ENCODE measurements around the gene GAS6. TPM values are rescaled to one million over a fixed set of nuclear protein-coding genes. Genes with fewer than 3 reads are reported as not detected.

Gene GAS6
- total and polyA plus RNA-seq, 2 donors (not counting 3 experiments of a cell fraction or from before 2014, with no cell fraction given) = 69.2 to 109 TPM

DNA sequence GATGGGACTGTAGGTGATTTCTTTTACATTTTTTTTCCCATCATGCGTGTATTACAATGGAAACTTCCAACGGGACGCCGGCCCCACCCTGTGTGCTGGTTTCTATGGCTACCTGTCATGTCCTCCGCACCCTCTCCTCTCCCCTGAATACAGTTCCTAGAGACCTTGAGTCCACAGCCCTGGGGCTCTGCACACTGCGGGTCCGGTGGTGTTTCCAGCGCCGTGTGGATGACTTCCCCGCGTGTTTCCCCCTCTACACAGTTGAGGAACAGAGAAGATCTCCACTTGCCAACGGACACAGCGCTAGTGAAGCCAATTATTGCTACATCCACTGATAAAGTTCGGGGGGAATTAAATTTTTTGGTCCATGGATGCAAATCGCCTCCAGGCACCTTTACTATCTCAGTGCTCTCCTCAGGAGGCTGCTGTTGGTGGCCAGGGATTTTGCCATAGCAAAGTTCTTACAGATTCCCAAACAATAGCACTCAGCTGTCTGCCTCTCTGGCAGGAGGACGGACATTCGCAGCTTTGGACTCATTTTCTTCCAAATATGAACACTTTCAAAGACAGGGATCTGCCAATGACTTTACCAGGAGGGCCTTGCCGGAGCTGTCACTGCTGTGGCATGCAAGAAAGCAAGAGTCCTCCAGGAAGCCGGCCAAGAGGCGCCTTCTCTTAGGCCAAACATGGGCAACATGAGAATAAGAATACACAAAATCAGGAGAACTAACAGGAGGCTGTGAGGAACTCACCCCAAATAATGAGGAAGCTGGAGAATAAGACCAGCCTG is 39.3 kb upstream of the GAS6 start:
- POLR2A ChIA-PET = interaction anchor here (1.0 kb wide), 1 partner anchor 65 kb away, joined by 3 read pairs; no protein-coding TSS in a partner anchor
- no peaks in the 10 kb centered on the region for H3K9me3 ChIP-seq (replicated peaks; ENCODE audit: control insufficient read depth, insufficient read depth, low read length)
- H4K20me1 ChIP-seq (replicated peaks; ENCODE audit: control insufficient read depth, extremely low read depth, insufficient read depth, low read length) = no peaks in the 10 kb centered on the region
- H3K27me3 ChIP-seq (ENCODE audit: control insufficient read depth in 2 of 2, insufficient read depth in 2 of 2, low read length in 2 of 2) = peaks cover 0 to 3% of the 10 kb centered on the region in 2 experiments
- H3K9ac ChIP-seq (replicated peaks; ENCODE audit: extremely low read depth, insufficient read depth, low read length) = no peak overlapping the region
- no peak for DNase-seq (ENCODE audit: low read depth, low spot score)
- intact Hi-C loops (cut with micrococcal nuclease) (no loop called here), dilution Hi-C loops (cut with MboI; ENCODE audit: extremely low pct_ligation_motif_present, low sequenced_read_pairs) (no loop called here)
- FAIRE-seq = no peak
- BruUV-seq (replicated peaks) = no TSS peak
- no peaks in the 10 kb centered on the region for H3K4me1 ChIP-seq (ENCODE audit: control insufficient read depth, extremely low read depth, insufficient read depth, low read length)
- H3K27ac ChIP-seq (ENCODE audit: insufficient read depth, low read depth, low read length) = no peak overlapping the region
- H3K4me3 ChIP-seq (replicated peaks in 1 of 3; ENCODE audit: insufficient read depth in 1 of 3, low read depth in 1 of 3, low read length in 3 of 3) = no peak overlapping the region
- H2AFZ ChIP-seq (ENCODE audit: low read depth, low read length) = no peak overlapping the region
- no peak overlapping the region for H3K4me2 ChIP-seq (ENCODE audit: insufficient read depth, low read length)
- H3K79me2 ChIP-seq (ENCODE audit: control insufficient read depth, insufficient read depth, low read length) = no peaks in the 10 kb centered on the region
- no peaks in the 10 kb centered on the region for H3K36me3 ChIP-seq (ENCODE audit: control insufficient read depth in 2 of 2, extremely low read depth in 1 of 2, insufficient read depth in 2 of 2, low read length in 2 of 2)
- no peaks in the 10 kb centered on the region for H3K9me1 ChIP-seq (replicated peaks; ENCODE audit: control insufficient read depth, extremely low read depth, insufficient read depth, low read length)
- TF ChIP-seq, protein P1, sequence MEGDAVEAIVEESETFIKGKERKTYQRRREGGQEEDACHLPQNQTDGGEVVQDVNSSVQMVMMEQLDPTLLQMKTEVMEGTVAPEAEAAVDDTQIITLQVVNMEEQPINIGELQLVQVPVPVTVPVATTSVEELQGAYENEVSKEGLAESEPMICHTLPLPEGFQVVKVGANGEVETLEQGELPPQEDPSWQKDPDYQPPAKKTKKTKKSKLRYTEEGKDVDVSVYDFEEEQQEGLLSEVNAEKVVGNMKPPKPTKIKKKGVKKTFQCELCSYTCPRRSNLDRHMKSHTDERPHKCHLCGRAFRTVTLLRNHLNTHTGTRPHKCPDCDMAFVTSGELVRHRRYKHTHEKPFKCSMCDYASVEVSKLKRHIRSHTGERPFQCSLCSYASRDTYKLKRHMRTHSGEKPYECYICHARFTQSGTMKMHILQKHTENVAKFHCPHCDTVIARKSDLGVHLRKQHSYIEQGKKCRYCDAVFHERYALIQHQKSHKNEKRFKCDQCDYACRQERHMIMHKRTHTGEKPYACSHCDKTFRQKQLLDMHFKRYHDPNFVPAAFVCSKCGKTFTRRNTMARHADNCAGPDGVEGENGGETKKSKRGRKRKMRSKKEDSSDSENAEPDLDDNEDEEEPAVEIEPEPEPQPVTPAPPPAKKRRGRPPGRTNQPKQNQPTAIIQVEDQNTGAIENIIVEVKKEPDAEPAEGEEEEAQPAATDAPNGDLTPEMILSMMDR (IDR thresholded peaks at IDR 0.05; ENCODE audit: extremely low read depth in 1 of 2, insufficient read depth in 1 of 2, low read depth in 1 of 2, low read length in 2 of 2) = no peak
- TF ChIP-seq JUN (IDR thresholded peaks at IDR 0.05; ENCODE audit: borderline replicate concordance, insufficient read depth, insufficient read length, low read depth) = no peak
- TF ChIP-seq MYC (IDR thresholded peaks at IDR 0.05; ENCODE audit: low read depth, low read length) = no peak
- TF ChIP-seq GATA2 (IDR thresholded peaks at IDR 0.05; ENCODE audit: insufficient read depth, insufficient read length, low read depth, low read length) = no peak
- no peak for TF ChIP-seq POLR2A (IDR thresholded peaks at IDR 0.05; ENCODE audit: low read depth, low read length)
- TF ChIP-seq, protein P2, sequence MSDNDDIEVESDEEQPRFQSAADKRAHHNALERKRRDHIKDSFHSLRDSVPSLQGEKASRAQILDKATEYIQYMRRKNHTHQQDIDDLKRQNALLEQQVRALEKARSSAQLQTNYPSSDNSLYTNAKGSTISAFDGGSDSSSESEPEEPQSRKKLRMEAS (IDR thresholded peaks at IDR 0.05; ENCODE audit: insufficient read depth, insufficient read length) = no peak
- TF ChIP-seq EZH2 (IDR thresholded peaks at IDR 0.05; ENCODE audit: borderline replicate concordance, low read depth, low read length, severe bottlenecking) = no peak
- TF ChIP-seq POLR2AphosphoS5 (IDR thresholded peaks at IDR 0.05; ENCODE audit: insufficient read depth, low read depth, low read length) = no peak
- TF ChIP-seq FOS (IDR thresholded peaks at IDR 0.05; ENCODE audit: borderline replicate concordance, insufficient read depth, low read length) = no peak
- CTCF ChIA-PET = interaction anchor here (1.0 to 2.1 kb wide), 8 partner anchors 13 to 178 kb away, joined by 3 to 21 read pairs (median 6); partner anchors contain the start of gene GAS6

Data from endothelial cell of umbilical vein (primary cell).